GM18519 (cell line): ENCODE results near the gene GPS1.

ENCODE experiments used
- ATAC-seq: cut with Tn5 transposase; IDR thresholded peaks from one replicate; pipeline ENCODE4 v1.9.1; 2021; ENCODE audit warnings: mild to moderate bottlenecking, moderate library complexity; ENCODE audit not compliant: unreplicated experiment, low FRiP score

GPS1 gene

GRCh38 chr17:82086941-82087906, 35.5 kb downstream of the GPS1 start:
- ATAC-seq = no peak

- ATAC-seq = no peak
Measured at GRCh38 chr17:82087961-82088837, 36.5 kb downstream of the GPS1 start.

- no peak for ATAC-seq
Measured at GRCh38 chr17:82088838-82089722, 37.4 kb downstream of the GPS1 start.

GRCh38 chr17:82089723-82090548, 38.2 kb downstream of the GPS1 start:
- ATAC-seq = no peak

GRCh38 chr17:82090549-82091263, 39.0 kb downstream of the GPS1 start:
- no peak for ATAC-seq

- no peak for ATAC-seq
Measured at GRCh38 chr17:82091264-82092066, 39.8 kb downstream of the GPS1 start.

GRCh38 chr17:82092094-82092586, 40.4 kb downstream of the GPS1 start:
- ATAC-seq = no peak

- no peak for ATAC-seq
Measured at GRCh38 chr17:82092628-82092994, 40.9 kb downstream of the GPS1 start.

- ATAC-seq = no peak
Measured at GRCh38 chr17:82092995-82093751, 41.5 kb downstream of the GPS1 start.

GRCh38 chr17:82094931-82095776, 43.5 kb downstream of the GPS1 start:
- no peak for ATAC-seq

- no peak for ATAC-seq
Measured at GRCh38 chr17:82095777-82096708, 44.3 kb downstream of the GPS1 start.

GRCh38 chr17:82096709-82097183, 45.0 kb downstream of the GPS1 start:
- ATAC-seq = no peak

GRCh38 chr17:82097184-82097918, 45.7 kb downstream of the GPS1 start:
- no peak for ATAC-seq

- no peak for ATAC-seq
Measured at GRCh38 chr17:82097919-82098168, 46.1 kb downstream of the GPS1 start.
